OCI-LY1 (cell line): ENCODE measurements around the gene DLGAP4.

Experiments
- H2AFZ ChIP-seq: fragments of 200-600 bp; sonication (generic), shearing (Covaris generic); 2 replicates; pipeline ENCODE4 v1.6.0; 2014; ENCODE audit warnings: antibody characterized with exemption, mild to moderate bottlenecking, low read length
- H3F3A ChIP-seq: fragments of 200-600 bp; sonication (generic), shearing (Covaris generic); 2 replicates; pipeline ENCODE4 v1.6.0; 2014; ENCODE audit warnings: mild to moderate bottlenecking, antibody characterized with exemption, low read length, moderate library complexity; ENCODE audit not compliant: insufficient read depth
- H3K27ac ChIP-seq: fragments of 200-600 bp; sonication (generic); 2 replicates; pipeline ENCODE4 v1.5.1; 2014; ENCODE audit warnings: low read length, mixed run types, mild to moderate bottlenecking, low read depth; ENCODE audit not compliant: poor library complexity, severe bottlenecking
- H3K27me3 ChIP-seq: fragments of 200-600 bp; sonication (generic); 2 replicates; pipeline ENCODE4 v1.6.0; 2014; ENCODE audit warnings: antibody characterized with exemption, mild to moderate bottlenecking, low read length, moderate library complexity; ENCODE audit not compliant: insufficient read depth
- H3K36me3 ChIP-seq: fragments of 200-600 bp; sonication (generic); 2 replicates; pipeline ENCODE4 v1.6.1; 2014; ENCODE audit warnings: mild to moderate bottlenecking, antibody characterized with exemption, low read length, moderate library complexity, mixed read lengths; ENCODE audit not compliant: insufficient read depth
- H3K4me1 ChIP-seq: fragments of 200-600 bp; sonication (generic); 2 replicates; pipeline ENCODE4 v1.5.1; 2014; ENCODE audit warnings: mild to moderate bottlenecking, low read length, moderate library complexity; ENCODE audit not compliant: insufficient read depth, severe bottlenecking
- H3K4me2 ChIP-seq: fragments of 200-600 bp; sonication (generic), shearing (Covaris generic); 2 replicates; pipeline ENCODE4 v1.6.1; 2014; ENCODE audit warnings: low read length
- H3K4me3 ChIP-seq: fragments of 200-600 bp; sonication (generic); 2 replicates; pipeline ENCODE4 v1.5.1; 2014; ENCODE audit warnings: low read length, low read depth, mild to moderate bottlenecking, mixed read lengths; ENCODE audit not compliant: poor library complexity, severe bottlenecking
- H3K79me2 ChIP-seq: fragments of 200-600 bp; shearing (Covaris generic); 2 replicates; pipeline ENCODE4 v1.6.1; 2016; ENCODE audit warnings: mixed run types, low read length, mixed read lengths; ENCODE audit not compliant: insufficient read depth
- H3K9ac ChIP-seq: fragments of 200-600 bp; sonication (generic), shearing (Covaris generic); 2 replicates; pipeline ENCODE4 v1.6.1; 2014; ENCODE audit warnings: mild to moderate bottlenecking, low read length, mixed read lengths
- H3K9me2 ChIP-seq: fragments of 200-600 bp; sonication (generic), shearing (Covaris generic); 2 replicates; pipeline ENCODE4 v1.6.1; 2014; ENCODE audit warnings: low read depth, mild to moderate bottlenecking, low read length, mixed read lengths
- H3K9me3 ChIP-seq: fragments of 200-600 bp; shearing (Covaris generic); 2 replicates; pipeline ENCODE4 v1.6.1; 2014; ENCODE audit warnings: low read length, mixed read lengths
- H4K20me1 ChIP-seq: fragments of 200-600 bp; sonication (generic), shearing (Covaris generic); 2 replicates; pipeline ENCODE4 v1.6.0; 2016; ENCODE audit warnings: mild to moderate bottlenecking, low read length; ENCODE audit not compliant: insufficient read depth
- EZH2 ChIP-seq: fragments of 200-600 bp; sonication (generic), shearing (Covaris generic); IDR thresholded peaks from 2 replicates; pipeline ENCODE4 v1.8.0; 2017; ENCODE audit warnings: borderline replicate concordance, mixed run types, mild to moderate bottlenecking, antibody characterized with exemption, low read length, moderate library complexity, mixed read lengths
- TF ChIP-seq, protein P1 (sequence below): fragments of 200-600 bp; sonication (generic), shearing (Covaris generic); IDR thresholded peaks from 2 replicates; pipeline ENCODE4 v1.5.1; 2017; ENCODE audit warnings: mild to moderate bottlenecking, antibody characterized with exemption, low read length, moderate library complexity, mixed read lengths

Gene DLGAP4

DNA sequence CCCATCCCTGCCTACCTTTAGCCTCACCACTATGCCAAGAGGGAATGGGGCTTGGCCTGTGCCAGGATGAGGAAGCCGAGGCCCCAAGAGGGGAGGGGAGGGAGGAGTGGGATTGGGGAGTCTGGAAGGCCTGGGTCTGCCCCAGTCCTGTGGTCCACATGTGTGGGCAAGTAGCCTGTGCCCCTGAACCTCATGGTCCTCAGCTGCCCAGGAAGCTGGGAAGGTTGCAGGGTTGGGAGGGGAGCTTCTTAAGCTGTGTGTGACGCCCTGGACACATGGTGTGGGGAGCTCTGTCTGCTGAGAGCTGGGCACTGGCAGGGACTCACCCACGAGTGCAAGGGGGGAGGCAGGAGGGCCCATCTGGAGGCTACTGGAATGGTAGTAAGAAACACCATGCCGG is 31.7 kb downstream of the DLGAP4 start:
- Histone ChIP-seq H2AFZ (no peak overlapping the region), H3K79me2 (no peaks in the 10 kb centered on the region), H4K20me1 (no peaks in the 10 kb centered on the region), H3K27ac (no peak overlapping the region), H3F3A (no peaks in the 10 kb centered on the region), H3K36me3 (no peaks in the 10 kb centered on the region), H3K9me3 (no peaks in the 10 kb centered on the region), H3K4me1 (no peaks in the 10 kb centered on the region), H3K4me2 (no peak overlapping the region), H3K27me3 (no peaks in the 10 kb centered on the region; the same call in 1 of the 2 replicates), H3K4me3 (no peak overlapping the region), H3K9me2 (no peaks in the 10 kb centered on the region), H3K9ac (no peak overlapping the region)
- TF ChIP-seq EZH2 = no peak
- TF ChIP-seq, protein P1, sequence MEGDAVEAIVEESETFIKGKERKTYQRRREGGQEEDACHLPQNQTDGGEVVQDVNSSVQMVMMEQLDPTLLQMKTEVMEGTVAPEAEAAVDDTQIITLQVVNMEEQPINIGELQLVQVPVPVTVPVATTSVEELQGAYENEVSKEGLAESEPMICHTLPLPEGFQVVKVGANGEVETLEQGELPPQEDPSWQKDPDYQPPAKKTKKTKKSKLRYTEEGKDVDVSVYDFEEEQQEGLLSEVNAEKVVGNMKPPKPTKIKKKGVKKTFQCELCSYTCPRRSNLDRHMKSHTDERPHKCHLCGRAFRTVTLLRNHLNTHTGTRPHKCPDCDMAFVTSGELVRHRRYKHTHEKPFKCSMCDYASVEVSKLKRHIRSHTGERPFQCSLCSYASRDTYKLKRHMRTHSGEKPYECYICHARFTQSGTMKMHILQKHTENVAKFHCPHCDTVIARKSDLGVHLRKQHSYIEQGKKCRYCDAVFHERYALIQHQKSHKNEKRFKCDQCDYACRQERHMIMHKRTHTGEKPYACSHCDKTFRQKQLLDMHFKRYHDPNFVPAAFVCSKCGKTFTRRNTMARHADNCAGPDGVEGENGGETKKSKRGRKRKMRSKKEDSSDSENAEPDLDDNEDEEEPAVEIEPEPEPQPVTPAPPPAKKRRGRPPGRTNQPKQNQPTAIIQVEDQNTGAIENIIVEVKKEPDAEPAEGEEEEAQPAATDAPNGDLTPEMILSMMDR = no peak

DNA sequence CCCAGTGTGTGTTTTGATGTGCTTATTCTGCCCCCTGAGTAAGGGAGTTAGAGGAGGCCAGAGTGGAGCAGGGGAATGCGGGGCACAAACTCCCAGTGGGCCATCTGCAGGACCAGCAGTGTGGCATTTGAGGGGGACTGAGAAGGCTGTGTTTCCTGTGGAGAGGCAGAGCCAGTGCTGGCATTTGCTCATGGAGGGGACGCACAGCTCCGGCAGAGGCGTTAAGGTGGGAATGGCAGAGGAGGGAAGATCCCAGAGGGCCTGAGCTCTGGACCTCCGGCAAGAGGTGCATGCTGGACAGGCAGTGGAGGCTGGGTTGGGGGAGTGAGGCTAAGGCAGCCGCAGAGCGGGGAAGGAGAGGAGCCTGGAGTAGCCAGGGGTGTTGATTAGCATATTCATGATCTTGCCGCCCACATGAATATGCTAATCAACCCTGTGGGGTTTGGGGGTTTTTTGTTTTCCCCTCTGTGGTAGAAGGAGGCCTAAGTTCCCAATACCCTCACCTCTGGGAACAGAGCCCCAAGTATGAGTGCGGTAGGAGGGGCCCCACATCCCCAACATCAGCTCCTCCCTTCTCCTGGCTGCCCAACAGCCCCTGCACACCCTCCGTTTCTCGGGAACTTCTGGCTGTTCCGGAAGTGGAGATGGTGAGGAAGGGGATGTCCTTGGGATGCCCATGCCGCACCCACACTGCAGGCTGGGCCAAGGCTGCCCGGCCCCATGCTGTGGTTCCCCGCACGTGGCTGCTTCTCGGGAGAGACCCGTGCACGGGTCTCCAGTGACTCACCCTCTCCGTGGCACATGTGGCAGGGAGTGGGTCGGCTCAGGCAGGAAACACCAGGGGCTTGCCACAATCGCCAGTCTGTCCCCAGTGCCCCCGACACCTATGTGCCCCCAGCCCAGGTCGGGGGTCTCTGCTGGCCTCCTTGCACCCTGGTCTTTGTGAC is 33.8 kb downstream of the DLGAP4 start:
- no peaks in the 10 kb centered on the region for H3K9me2 ChIP-seq
- H3K27me3 ChIP-seq = no peaks in the 10 kb centered on the region; the same call in 1 of the 2 replicates
- H2AFZ ChIP-seq = no peak overlapping the region
- H3K9ac ChIP-seq = no peak overlapping the region
- TF ChIP-seq EZH2 = no peak
- TF ChIP-seq, protein P1 = no peak
- no peaks in the 10 kb centered on the region for H4K20me1 ChIP-seq
- no peak overlapping the region for H3K27ac ChIP-seq
- H3K9me3 ChIP-seq = no peaks in the 10 kb centered on the region
- H3K79me2 ChIP-seq = no peaks in the 10 kb centered on the region
- no peaks in the 10 kb centered on the region for H3F3A ChIP-seq
- no peak overlapping the region for H3K4me3 ChIP-seq
- no peaks in the 10 kb centered on the region for H3K36me3 ChIP-seq
- H3K4me1 ChIP-seq = no peaks in the 10 kb centered on the region
- H3K4me2 ChIP-seq = no peak overlapping the region

DNA sequence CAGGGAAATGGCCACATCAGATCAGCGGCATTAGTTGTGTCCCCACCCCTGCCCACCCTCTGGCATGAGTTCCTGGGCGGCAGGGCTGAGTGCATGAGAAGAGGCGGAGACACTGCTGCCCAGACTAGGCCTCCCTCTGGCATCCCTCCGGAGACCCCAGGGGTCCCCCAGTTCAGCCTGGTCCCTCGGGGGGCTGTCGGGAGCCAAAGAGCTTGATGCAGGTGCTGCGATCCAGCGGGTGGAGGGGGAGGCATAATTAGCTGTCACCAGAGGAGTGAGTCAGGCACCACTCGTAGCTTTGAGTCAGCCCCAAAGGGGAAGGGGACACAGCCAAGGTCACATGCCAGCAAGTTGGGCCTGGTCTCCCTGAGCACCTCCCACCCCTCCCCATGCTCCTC is 34.5 kb downstream of the DLGAP4 start:
- Histone ChIP-seq H3K79me2 (no peaks in the 10 kb centered on the region), H3K4me2 (no peak overlapping the region), H4K20me1 (no peaks in the 10 kb centered on the region), H2AFZ (no peak overlapping the region), H3K9me3 (no peaks in the 10 kb centered on the region), H3K27me3 (no peaks in the 10 kb centered on the region; the same call in 1 of the 2 replicates), H3K9me2 (no peaks in the 10 kb centered on the region), H3K4me3 (no peak overlapping the region), H3K36me3 (no peaks in the 10 kb centered on the region), H3K4me1 (no peaks in the 10 kb centered on the region), H3K9ac (no peak overlapping the region), H3F3A (no peaks in the 10 kb centered on the region), H3K27ac (no peak overlapping the region)
- TF ChIP-seq EZH2 = no peak
- TF ChIP-seq, protein P1 = no peak
